ENCODE data around the gene MRGPRD.
"Not testable (repeated sequence)": the region's sequence is repeated elsewhere in the genome, so short reads cannot be mapped to it uniquely, and the experiment has no call there.

Gene MRGPRD

DNA sequence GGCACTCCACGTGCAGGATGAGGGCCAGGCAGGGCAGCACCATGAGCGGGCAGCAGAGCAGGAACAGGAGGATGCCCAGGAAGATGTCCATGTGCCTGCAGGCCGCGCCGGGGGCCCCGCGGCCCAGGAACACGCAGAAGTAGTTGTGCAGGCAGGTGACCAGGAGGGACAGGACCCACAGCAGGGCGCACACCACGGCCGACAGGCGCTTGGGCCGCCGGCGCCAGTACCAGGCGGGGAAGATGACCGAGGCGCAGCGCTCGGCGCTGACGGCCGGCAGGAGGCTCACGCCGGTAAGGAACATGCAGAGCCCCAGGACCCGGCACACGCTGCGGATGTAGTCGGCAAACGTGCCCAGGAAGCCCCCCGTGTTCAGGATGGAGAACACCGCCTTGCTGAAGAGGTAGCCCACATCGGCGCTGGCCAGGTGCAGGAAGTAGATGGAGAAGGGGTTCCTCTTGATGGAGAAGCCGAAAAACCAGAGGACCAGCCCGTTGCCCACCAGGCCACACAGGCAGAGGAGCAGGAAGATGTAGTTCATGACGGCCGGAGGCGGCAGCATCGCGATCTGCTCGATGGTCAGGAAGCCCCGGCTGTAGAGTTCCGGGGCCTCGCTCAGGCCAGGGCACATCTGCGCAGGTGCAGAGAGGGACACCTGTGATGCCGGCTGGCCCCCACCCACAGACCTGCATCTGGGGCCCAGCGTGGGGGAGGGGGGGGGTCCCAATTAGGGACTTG is 25.0 kb upstream of the MRGPRD start:
- DNase-seq = no peak

DNA sequence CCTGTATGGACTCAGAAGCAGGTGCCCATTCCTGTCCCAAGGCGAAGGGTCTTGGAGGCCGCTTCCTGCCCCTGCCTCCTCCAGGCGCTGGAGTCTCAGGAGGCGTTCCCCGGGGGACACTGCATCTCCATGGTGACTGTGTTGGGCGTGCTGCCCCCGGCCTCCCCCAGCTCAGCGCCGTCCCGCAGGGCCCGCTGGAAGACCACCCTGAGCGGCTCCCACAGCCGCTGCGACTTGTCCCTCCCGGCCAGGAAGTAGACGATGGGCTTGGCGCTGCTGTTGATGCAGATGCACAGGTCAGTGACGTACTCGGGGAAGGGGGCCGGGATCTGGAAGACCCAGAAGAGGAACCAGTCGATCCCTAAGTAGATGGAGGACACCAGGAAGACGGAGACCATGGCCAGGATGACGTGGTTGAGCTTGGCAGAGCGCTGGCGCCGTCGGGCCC is 24.4 kb upstream of the MRGPRD start:
- DNase-seq = no peak

DNA sequence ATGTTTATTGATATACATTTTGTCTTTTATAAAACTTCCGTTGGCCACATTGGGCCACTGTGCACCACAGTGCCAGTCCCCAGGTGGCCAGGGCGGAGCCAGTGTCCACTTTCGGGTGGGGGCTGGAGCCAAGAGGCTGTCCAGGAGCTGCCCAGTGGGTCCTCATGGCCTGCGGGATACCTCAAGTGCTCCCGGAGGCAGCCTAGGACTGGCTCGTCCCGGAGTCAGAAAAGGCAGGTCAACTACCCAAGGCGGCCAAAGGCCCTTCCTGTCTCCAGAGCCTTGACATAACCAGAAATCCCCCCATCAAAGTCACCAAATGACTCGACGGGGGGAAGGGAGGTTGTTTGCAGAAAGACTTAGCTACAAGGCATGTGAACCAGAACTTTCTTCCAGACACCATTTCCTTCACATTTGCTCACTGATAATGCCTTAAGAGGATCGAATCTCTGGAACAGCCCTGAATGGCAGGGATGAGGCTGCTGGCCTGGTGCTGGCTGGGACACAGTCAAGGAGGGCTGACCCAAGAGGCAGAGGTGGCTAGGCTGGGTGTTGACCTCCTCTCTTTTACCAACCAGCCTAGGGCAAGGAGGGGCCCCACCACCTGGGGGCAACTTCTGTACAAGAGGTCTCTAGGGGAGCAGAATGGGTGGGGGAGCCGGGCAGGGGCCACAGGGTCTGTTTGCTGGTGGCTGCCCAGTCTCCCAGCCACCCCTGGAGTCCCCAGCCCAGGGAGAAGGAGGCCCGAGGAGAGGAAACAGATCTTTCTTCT is 23.8 kb upstream of the MRGPRD start:
- no peak for DNase-seq

DNA sequence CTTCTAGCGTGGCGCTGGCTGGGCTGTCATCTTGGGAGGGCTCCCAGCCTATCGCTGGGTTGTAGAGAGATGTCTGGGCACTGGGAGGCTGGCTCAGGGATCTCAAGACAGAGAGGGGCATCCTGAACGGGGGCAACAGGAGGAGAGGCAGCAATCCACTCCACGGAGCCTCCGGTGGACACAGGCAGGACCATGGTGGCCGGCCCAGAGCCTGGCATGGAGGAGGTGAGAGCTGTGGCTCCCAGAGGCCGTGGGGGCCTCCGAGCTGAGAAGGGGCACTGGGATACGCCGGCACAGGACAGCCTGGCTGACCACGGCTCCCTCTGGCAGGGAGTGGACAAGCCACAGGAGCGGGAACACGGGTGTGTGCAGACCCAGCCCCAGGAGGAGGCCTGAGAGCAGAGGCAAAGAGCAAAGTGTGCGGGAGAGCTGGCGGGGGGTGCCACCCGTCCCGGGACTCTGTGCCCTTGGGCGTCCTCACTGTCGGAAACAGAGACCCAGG is 23.1 kb upstream of the MRGPRD start:
- DNase-seq = no peak

DNA sequence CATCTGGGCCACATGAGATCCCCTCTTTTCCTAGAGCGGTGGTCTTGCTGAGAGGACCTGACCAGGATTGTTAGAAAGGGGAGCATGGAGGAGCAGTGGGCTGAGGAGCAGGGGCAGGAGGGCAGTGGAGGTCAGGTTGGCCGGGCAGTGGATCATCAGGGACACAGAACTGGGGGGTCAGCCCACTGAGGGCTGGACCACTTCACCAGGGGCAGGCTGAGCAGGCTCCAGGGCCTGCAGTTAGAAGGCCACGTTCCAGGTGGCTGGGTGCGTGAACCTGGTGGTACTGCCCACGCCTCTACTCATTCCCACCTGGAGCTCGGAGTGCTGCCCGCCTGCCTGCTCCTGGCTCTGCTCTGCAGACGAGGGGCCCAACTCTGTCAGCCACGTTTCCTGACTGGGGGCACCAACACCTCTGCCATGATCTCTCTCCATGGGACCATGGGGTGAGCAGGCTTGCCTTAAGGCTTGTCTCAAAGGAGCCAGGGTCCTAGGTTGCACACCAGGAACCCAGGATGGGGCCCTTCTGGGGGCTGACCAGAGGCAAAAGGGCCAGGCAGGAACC is 22.6 kb upstream of the MRGPRD start:
- no peak for DNase-seq

DNA sequence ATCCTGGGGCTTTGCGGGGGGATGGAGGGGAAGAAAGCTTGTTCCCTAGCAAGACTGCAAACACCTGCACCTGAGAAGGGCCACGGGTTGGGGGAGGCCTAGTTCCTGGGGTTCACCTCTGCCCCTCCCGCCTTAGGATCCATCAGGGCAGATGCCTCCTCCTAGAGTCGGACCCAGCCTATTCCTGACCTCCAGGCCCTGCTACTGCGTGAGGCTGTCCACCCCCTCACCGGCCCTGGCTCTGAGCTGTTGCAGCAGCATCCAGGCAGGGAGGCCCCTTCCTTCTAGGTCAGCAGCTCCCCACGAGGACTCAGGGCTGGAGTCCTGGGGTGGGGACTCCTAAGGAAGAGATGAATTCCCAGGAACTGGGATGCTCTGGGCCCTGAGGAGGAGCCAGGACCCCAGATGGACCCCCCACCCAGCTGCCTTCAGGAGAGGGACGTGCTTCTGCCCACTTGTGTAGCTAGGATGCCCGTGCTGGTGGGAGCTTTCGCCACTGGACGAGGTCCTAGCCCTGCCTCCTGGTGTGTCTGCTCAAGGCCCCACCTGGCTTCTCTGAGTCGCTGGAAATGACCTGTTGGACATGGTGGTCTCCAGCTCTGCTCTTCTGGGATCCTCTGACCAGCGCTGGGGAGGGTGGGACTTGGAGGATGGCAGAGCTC is 21.9 kb upstream of the MRGPRD start:
- DNase-seq = no peak

DNA sequence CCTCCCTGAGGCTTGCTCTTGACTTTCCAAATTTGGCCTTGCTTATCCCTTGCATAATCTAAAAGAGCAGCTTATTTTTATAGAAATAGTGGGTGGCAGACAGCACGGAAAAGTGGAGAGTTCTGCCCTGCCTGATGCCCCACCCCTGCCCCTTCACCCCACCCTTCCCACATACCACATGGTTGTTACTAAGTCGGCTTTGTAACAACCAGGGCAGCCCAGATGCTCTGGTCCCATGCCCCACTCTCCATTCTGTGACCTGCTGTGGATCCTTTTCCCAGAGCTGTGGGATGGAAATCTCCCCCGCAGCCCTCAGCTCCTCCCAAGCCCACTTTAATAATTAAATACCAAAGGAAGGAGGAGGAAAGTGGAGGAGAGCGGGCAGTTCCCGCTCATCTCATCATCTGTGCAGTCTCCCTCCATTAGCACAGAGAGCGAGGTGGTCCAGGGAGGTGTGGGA is 21.4 kb upstream of the MRGPRD start:
- peak; percentile 17 for DNase-seq

DNA sequence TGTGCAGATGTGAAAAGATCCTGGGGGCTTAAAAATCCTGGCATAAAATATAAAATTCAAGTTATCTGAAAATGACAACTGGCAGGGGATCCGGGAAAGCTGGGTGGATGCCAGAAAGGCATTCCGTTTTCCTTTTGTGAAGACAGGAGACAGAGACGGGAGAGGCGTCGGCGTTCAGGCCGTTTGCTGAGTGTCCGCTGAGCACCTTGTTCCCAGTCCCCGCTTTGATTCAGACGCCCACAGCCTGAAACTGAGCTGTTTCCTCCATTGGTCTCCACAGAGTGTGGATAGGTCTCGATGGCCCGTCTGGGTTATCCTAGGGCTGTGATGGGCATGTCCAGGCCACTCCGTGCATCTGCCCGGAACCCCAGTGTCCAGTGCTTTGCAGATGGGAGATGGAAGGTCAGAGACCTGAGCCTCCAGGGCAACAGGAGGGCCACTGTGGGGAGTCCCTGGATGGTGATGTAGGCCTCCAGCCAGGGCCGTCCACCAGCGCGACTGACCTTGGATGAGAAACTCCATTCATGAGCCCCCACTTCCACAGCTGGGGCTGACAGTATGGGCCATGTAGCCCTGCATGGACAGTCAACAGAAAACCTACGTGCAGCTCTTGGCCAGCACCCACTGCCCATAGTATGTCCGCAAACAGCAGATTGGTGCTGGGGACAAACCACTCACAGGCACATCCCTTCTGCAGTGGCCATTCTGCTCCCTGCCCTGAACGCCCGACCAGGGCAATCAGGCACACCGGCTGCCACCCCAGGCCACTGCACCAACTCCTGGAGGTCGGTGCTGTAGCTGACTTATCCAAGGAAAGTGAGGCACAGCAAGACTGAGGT is 20.7 kb upstream of the MRGPRD start:
- DNase-seq = no peak

DNA sequence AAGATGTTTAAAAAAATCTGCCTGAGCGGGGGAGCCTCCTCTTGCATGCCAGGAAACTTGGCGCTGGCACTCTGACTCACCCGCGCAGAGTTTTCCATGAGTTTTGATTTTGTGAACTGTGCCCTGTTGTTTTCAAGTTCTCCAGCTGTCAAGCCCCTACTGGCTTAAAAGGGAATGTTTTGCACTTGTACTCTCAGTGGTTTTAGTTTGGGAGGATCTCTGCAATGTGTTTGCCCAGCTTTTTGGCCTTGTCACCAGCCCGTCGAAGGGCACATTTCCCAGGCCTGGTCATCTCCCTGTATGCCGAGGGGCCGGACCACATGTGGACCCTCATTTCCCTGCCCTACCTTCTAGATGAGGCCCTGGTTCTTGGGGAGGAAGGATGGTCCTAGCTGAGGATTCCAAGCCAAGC is 20.1 kb upstream of the MRGPRD start:
- DNase-seq = no peak

DNA sequence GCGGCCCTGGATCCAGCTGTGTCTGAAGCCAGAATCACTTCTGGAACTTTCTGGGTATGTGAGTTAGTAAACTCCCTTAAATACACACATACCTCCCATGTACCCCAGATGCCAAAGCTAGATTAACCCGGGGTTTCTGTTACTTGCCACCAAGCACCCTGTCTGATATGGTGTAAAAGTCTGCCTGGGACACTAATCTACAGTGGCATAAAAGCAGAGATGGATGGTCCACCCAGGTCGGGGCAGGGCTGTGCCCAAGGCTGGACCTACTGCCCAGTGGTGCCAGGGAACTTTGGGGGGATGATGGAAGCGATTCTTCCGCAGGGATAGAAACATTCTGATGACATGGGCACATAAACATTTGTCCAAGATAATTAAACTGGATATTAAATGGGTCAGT is 19.6 kb upstream of the MRGPRD start:
- no peak for DNase-seq

DNA sequence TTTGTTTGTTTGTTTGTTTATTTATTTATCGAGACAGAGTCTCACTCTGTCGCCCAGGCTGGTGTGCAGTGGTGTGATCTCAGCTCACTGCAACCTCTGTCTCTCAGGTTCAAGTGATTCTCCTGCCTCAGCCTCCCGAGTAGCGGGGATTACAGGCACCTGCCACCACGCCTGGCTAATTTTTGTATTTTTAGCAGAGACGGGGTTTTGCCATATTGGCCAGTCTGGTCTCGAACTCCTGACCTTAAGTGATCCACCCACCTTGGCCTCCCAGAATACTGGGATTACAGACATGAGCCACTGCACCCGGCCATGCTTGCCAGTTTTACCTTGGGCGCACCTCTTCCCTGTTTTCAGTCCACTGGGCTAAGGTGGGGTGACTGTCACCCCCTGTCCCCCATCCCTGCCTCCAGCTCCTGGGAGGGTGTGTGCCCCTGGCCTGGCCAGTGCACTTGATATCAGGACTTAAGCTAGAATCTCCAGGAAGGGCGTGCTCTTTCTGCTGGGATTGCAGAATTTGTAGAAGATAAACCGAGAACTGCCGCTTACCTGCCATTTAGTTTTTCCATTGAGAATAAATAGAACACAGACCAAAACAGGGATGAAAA is 19.1 kb upstream of the MRGPRD start:
- not testable (repeated sequence) for DNase-seq

DNA sequence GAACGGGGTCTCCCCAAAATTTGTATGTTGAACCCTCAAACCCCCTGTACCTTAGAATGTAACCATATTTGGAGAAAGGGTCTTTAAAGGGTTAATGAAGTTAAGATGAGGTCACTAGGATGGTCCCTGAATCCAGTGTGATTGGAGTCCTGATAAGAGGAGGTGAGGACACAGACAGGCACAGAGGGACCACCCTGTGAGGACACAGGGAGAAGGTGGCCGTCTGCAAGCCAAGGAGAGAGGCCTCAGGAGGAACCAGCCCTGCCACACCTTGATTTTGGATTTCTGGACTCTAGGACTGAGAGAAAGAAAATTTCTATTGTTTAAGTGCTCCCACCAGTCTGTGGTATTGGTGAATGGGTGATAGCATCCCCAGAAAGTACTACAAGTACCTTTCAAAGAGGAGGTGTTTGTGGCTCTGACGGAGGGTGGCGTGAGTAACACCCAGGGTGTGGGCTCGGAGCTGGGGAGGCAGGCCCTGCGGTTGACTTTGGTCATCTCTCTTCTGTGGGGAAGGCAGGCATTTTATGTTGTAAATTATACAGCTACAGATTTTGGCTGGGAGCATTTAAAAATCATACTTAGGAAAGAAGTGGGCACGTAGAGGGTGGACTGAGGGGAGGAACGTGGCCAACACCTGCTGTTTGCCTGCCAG is 18.4 kb upstream of the MRGPRD start:
- no peak for DNase-seq

DNA sequence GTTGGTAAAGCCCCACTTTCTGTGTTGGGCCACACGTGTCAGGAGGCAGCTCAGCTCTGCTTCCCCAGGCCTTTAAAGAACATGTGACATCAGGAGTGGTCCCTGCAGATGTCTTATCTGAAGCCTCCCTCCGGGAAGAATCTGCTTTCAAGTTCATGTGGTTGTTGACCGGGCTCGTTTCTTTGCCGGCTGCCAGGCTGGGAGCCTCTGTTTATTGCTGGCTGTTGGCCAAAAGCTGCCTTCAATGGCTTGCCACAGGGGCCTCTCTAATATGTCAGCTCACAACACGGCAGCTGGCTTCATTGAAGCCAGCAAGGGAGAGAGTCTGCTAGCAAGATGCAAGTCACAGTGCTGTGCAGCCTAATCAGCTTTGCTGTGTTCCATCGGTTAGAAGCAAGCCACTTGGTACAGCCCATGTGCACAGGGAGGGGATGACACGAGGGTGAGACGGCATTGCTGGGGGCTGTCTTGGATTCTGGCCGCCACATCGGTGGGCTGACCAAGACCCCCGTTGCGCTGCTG is 17.7 kb upstream of the MRGPRD start:
- DNase-seq = peak; percentile 92

DNA sequence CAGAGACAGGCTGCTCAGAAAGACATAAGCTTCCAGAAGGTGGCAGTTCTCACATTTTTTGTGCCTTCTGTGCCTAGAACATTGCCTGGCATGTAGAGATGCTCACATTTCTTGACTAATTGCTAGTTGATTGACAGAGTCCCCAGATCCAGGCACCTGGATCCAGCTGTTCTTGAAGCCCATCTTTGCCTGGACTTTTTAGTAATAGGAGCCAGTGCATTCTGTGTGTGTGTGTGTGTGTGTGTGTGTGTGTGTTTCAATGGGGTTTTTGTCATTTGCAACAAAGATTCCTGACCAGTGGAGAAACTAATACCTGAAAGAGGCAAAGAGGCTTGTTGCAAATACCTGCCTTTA is 17.2 kb upstream of the MRGPRD start:
- no peak for DNase-seq

DNA sequence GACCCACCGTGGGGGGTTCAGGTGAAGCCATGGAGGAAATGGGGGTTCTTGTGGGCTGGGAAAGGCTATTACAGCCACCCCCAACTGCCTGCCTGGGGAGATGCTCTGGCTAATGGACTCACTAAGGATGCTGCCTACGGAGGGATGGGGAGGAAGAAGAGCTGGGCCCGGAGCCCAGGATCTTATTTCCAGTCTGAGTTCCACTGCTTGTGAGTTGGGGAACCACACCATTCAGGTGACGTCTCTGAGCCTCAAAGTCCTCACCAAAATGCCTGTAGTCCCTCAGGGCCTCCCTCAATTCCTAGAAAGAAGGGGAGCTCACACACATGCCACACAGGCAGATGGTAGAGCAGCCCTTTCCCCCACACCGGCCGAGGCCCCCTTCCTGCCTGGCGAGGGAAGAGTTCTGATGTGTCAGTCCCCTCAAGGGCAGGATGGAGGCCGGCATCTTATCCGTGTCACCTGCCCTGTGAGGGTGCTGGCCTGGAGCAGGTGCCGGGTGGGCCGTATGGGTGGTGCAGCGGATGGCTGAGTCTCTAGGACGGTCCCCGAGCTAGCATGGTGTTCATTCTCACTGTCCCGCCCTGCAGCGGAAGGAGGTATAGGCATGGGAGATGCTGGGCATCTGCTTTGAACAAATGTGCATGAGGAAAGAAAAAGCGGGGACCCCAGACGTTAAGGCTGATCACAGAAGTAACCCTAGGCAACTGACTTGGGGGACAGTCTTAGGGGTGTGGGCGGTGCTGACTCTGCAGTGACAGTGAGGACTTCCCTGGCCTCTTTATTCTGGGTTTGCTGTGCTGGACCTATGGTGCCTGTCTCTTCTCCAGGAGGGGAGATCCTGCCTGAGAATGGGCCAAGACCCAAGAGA is 16.6 kb upstream of the MRGPRD start:
- DNase-seq = no peak

DNA sequence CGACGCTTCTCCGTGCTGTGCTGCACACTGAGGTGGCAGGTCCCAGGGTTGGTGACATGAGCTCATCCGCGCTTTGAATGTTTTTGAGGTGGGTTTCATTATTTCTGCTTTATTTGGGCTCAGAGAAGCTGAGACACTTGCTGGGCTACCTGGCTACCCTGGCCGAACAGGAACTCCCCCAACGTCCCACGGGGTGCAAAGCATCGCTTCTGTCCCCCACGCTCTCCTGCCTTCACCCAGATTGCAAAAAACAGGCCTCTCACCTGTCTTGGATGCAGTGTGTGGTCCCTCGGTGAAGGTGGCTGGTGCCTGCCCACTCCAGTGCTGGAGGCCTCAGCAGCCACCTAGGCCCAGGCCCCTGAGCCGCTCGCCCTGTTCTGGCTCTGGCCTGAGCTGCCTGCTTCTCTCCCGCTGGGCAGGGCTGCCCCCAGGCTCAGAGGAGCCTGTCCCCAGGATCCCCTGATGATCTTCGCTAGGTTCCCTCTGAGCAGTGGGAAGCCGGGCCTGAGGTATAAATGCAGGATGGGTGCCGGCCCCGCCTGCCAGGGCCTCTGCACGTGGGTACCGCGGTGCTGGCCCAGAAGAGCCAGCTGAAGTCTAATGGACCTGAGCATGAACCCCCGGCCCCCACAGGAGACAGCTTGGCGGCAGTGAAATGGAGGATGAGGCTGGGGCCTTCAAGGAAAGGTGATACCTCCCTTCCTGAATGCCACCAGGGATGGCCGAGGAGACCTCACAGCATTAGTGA is 15.8 kb upstream of the MRGPRD start:
- no peak for DNase-seq

DNA sequence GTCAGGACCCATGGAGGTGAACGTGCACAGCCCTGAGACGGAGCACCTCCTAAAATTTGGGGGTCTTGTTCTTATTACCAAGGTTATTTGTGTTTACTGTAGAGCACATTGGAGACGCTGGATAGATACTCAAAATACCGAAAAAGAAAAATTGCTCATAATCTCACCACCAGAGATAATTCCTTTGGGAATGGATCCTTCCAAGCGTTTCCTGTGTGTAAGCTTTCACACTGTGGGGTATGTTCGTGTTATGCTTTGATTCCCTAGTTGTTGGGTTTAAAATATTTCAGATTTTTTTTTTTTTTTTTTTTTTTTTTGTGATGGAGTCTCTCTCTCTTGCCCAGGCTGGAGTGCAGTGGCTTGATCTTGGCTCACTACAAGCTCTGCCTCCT is 14.1 kb upstream of the MRGPRD start:
- no peak for DNase-seq

DNA sequence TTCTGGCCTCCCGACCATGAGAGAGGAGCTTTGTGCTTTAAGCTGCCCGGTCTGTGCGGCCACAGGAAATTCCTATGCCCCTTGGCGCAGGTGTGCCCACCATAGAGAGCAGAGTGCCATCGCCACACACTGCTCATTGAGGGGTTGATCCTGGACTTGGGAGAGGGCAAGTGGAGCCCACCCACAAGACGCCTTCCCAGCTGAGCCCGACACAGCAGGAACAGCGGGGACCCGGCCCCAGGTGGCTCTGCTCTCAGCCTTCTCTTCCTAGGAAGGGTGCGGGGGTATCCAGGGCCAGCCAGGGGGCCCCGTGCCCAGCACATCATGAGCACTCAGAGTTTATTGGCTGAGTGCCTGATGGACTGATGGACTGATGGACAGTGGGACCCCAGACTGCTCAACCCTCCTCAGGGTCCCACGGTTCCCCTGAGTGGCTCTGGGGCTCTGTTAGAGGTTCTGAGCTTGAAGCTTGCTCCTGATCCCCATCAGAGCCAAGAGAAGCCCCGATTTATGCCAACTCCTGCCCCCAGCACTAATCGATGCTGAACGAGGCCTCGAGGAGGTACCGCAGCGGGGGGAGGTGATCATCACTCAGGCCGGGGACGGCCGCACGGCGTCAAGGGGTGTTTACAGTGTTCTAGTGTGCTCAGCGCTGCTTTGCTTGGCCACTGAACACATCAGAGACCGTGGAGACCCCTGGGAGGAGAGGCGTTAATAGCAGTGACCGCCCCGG is 13.5 kb upstream of the MRGPRD start:
- DNase-seq = no peak

DNA sequence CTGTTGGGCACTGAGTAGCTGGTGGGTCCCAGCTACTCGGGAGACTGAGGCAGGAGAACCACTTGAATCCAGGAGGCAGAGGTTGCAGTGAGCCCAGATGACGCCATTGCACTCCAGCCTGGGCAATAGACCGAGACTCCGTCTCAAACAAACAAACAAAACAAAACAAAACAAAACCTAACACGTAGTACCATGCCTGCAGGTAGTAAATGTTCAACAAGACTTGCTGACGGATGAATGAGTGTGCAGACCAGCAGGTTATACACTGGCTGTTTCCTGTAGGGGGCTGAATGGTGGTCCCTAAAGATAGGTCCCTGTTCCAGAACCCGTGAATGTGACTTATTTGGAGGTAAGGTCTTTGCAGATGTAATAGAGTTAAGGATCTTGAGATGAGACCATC is 12.8 kb upstream of the MRGPRD start:
- DNase-seq = no peak

Data from NCI-H82 (cell line).